ENCODE data around the gene GSAP. TPM values are rescaled to one million over a fixed set of nuclear protein-coding genes. Genes with fewer than 3 reads are reported as not detected.
"Not testable (repeated sequence)": the region's sequence is repeated elsewhere in the genome, so short reads cannot be mapped to it uniquely, and the experiment has no call there.

Gene GSAP
- polyA plus RNA-seq, 1 donor from 2014 or later: 0.21 TPM

DNA sequence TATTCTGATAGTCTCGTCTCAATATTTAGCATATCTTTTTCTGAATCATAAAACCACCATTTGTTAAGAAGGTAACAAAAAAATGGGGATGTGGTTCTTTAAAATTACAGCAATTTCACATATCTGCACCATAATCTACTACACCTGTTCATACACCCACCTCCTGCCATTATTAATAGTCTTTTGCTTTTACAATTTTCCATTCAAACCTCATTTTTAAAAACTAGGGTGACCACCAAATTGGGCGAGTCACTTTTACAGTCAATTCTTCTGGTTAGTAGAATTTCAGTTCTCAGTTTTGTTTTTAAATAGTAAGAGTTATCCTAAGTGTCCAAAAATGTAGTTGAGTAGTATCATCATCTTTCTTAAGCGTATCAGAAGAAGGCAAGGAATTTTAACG, 48.4 kb upstream of the GSAP start:
- Histone ChIP-seq H3F3A (ENCODE audit: insufficient read depth, low read length, poor library complexity, severe bottlenecking) (no peaks in the 10 kb centered on the region), H3K36me3 (ENCODE audit: insufficient read depth, low read length) (no peaks in the 10 kb centered on the region), H3K9ac (ENCODE audit: low read length) (no peak overlapping the region), H2AFZ (ENCODE audit: low read depth, low read length) (no peak overlapping the region), H3K4me3 (ENCODE audit: low read length) (no peak overlapping the region), H3K4me2 (ENCODE audit: low read length) (no peak overlapping the region), H3K9me2 (ENCODE audit: insufficient read depth, low read length) (no peaks in the 10 kb centered on the region), H3K79me2 (replicated peaks; ENCODE audit: insufficient read depth, low read length) (no peaks in the 10 kb centered on the region), H3K9me3 (ENCODE audit: low read length) (no peaks in the 10 kb centered on the region), H3K27me3 (ENCODE audit: insufficient read depth, low read depth, low read length) (no peaks in the 10 kb centered on the region), H3K27ac (ENCODE audit: low read length) (no peak overlapping the region), H4K20me1 (ENCODE audit: insufficient read depth) (no peaks in the 10 kb centered on the region)
- TF ChIP-seq, protein P1, sequence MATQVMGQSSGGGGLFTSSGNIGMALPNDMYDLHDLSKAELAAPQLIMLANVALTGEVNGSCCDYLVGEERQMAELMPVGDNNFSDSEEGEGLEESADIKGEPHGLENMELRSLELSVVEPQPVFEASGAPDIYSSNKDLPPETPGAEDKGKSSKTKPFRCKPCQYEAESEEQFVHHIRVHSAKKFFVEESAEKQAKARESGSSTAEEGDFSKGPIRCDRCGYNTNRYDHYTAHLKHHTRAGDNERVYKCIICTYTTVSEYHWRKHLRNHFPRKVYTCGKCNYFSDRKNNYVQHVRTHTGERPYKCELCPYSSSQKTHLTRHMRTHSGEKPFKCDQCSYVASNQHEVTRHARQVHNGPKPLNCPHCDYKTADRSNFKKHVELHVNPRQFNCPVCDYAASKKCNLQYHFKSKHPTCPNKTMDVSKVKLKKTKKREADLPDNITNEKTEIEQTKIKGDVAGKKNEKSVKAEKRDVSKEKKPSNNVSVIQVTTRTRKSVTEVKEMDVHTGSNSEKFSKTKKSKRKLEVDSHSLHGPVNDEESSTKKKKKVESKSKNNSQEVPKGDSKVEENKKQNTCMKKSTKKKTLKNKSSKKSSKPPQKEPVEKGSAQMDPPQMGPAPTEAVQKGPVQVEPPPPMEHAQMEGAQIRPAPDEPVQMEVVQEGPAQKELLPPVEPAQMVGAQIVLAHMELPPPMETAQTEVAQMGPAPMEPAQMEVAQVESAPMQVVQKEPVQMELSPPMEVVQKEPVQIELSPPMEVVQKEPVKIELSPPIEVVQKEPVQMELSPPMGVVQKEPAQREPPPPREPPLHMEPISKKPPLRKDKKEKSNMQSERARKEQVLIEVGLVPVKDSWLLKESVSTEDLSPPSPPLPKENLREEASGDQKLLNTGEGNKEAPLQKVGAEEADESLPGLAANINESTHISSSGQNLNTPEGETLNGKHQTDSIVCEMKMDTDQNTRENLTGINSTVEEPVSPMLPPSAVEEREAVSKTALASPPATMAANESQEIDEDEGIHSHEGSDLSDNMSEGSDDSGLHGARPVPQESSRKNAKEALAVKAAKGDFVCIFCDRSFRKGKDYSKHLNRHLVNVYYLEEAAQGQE (IDR thresholded peaks at IDR 0.05; ENCODE audit: borderline replicate concordance): no peak
- TF ChIP-seq MXI1 (conservative IDR thresholded peaks at IDR 0.05; ENCODE audit: poor library complexity, severe bottlenecking) (no peak), RAD21 (conservative IDR thresholded peaks at IDR 0.05) (no peak), POLR2AphosphoS5 (IDR thresholded peaks at IDR 0.05) (no peak), SMC3 (conservative IDR thresholded peaks at IDR 0.05; ENCODE audit: poor library complexity) (no peak), EZH2 (IDR thresholded peaks at IDR 0.05; ENCODE audit: borderline replicate concordance, insufficient read depth, low read length, poor library complexity, severe bottlenecking) (no peak), TAF1 (IDR thresholded peaks at IDR 0.05; ENCODE audit: low read depth) (no peak), EP300 (conservative IDR thresholded peaks at IDR 0.05; ENCODE audit: poor library complexity, severe bottlenecking) (no peak)
- TF ChIP-seq, protein P2, sequence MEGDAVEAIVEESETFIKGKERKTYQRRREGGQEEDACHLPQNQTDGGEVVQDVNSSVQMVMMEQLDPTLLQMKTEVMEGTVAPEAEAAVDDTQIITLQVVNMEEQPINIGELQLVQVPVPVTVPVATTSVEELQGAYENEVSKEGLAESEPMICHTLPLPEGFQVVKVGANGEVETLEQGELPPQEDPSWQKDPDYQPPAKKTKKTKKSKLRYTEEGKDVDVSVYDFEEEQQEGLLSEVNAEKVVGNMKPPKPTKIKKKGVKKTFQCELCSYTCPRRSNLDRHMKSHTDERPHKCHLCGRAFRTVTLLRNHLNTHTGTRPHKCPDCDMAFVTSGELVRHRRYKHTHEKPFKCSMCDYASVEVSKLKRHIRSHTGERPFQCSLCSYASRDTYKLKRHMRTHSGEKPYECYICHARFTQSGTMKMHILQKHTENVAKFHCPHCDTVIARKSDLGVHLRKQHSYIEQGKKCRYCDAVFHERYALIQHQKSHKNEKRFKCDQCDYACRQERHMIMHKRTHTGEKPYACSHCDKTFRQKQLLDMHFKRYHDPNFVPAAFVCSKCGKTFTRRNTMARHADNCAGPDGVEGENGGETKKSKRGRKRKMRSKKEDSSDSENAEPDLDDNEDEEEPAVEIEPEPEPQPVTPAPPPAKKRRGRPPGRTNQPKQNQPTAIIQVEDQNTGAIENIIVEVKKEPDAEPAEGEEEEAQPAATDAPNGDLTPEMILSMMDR (IDR thresholded peaks at IDR 0.05; ENCODE audit: poor library complexity, severe bottlenecking): no peak

DNA sequence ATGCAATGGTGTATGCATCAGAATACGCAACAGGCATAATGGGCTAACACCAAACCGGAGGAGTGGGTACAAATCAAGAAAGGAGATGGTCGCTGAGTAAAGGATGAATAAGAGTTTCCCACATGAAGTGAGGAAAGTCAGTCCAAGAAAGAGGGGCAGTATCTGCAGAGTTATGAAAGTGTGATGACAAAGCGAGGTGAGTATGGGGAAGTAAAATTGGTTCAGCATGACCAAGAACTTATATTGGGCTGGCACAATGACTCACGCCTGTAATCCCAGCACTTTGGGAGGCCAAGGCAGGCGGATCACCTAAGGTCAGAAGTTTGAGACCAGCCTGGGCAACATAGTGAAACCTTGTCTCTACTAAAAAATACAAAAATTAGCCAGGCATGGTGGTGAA, 47.5 kb upstream of the GSAP start:
- H3K27me3 ChIP-seq (ENCODE audit: insufficient read depth, low read depth, low read length); H3K4me2 ChIP-seq (ENCODE audit: low read length): not testable (repeated sequence)

DNA sequence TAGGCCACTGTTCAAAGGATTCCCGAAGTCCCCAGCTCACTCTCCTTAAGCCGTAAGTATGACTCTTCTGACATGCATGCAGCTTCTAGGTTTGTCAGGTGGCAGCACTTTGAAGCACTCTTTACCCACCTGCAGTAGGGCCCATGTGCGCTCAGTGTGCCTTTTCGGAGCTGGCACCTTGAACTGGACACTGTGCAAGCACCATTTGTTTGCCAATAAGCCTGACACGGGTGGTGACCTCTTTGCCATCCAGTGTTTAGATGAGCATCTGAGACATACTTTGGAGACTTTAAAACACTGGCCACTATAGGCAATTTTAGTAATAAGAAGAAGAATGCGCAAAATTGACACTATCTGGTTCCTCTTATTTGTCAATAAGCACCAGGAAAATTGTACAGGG, 45.7 kb upstream of the GSAP start:
- Histone ChIP-seq H3K36me3 (ENCODE audit: insufficient read depth, low read length) (no peaks in the 10 kb centered on the region), H3K79me2 (replicated peaks; ENCODE audit: insufficient read depth, low read length) (no peaks in the 10 kb centered on the region), H3K4me2 (ENCODE audit: low read length) (no peak overlapping the region), H3K9me3 (ENCODE audit: low read length) (no peaks in the 10 kb centered on the region), H2AFZ (ENCODE audit: low read depth, low read length) (no peak overlapping the region), H3K27ac (ENCODE audit: low read length) (no peak overlapping the region), H4K20me1 (ENCODE audit: insufficient read depth) (no peaks in the 10 kb centered on the region), H3K27me3 (ENCODE audit: insufficient read depth, low read depth, low read length) (no peaks in the 10 kb centered on the region), H3K9ac (ENCODE audit: low read length) (no peak overlapping the region), H3K4me3 (ENCODE audit: low read length) (no peak overlapping the region), H3K9me2 (ENCODE audit: insufficient read depth, low read length) (no peaks in the 10 kb centered on the region), H3F3A (ENCODE audit: insufficient read depth, low read length, poor library complexity, severe bottlenecking) (no peaks in the 10 kb centered on the region)
- TF ChIP-seq, protein P1 (IDR thresholded peaks at IDR 0.05; ENCODE audit: borderline replicate concordance): no peak
- TF ChIP-seq, protein P2 (IDR thresholded peaks at IDR 0.05; ENCODE audit: poor library complexity, severe bottlenecking): no peak
- no peak for TF ChIP-seq SMC3 (conservative IDR thresholded peaks at IDR 0.05; ENCODE audit: poor library complexity)
- TF ChIP-seq MXI1 (conservative IDR thresholded peaks at IDR 0.05; ENCODE audit: poor library complexity, severe bottlenecking): no peak
- no peak for TF ChIP-seq TAF1 (IDR thresholded peaks at IDR 0.05; ENCODE audit: low read depth)
- no peak for TF ChIP-seq RAD21 (conservative IDR thresholded peaks at IDR 0.05)
- no peak for TF ChIP-seq POLR2AphosphoS5 (IDR thresholded peaks at IDR 0.05)
- no peak for TF ChIP-seq EZH2 (IDR thresholded peaks at IDR 0.05; ENCODE audit: borderline replicate concordance, insufficient read depth, low read length, poor library complexity, severe bottlenecking)
- no peak for TF ChIP-seq EP300 (conservative IDR thresholded peaks at IDR 0.05; ENCODE audit: poor library complexity, severe bottlenecking)

More for the DNA sequence above, 47.5 kb upstream of the GSAP start:
- not testable (repeated sequence) for H3K79me2 ChIP-seq (replicated peaks; ENCODE audit: insufficient read depth, low read length); H3K27ac ChIP-seq (ENCODE audit: low read length); H3K9ac ChIP-seq (ENCODE audit: low read length); H3K4me3 ChIP-seq (ENCODE audit: low read length); H2AFZ ChIP-seq (ENCODE audit: low read depth, low read length); H3F3A ChIP-seq (ENCODE audit: insufficient read depth, low read length, poor library complexity, severe bottlenecking); H3K36me3 ChIP-seq (ENCODE audit: insufficient read depth, low read length); H3K9me2 ChIP-seq (ENCODE audit: insufficient read depth, low read length); H4K20me1 ChIP-seq (ENCODE audit: insufficient read depth); H3K9me3 ChIP-seq (ENCODE audit: low read length)
